HPDE6-E6E7 (cell line): ENCODE measurements around the gene RNU1-2.
"Not testable (repeated sequence)": the region's sequence is repeated elsewhere in the genome, so short reads cannot be mapped to it uniquely, and the experiment has no call there.

Source experiments
- DNase-seq: peaks from one replicate; pipeline ENCODE4 v3.0.0; 2011; ENCODE audit warnings: missing footprints; ENCODE audit errors: extremely low spot score

RNU1-2 gene

GRCh38 chr1:16895598-16896315 is at the start of gene RNU1-2:
Gene RNU1-2, plus strand, starts transcription at chr1:16895980.
- DNase-seq: peak; percentile 41

- DNase-seq: not testable (repeated sequence)
These were observed 39.6 kb upstream of the RNU1-2 start for GRCh38 chr1:16856201-16856600.

- DNase-seq: not testable (repeated sequence)
These were observed 36.4 kb upstream of the RNU1-2 start for GRCh38 chr1:16859167-16860041.

- not testable (repeated sequence) for DNase-seq
These were observed 35.7 kb upstream of the RNU1-2 start for GRCh38 chr1:16860048-16860447.

GRCh38 chr1:16861832-16862245 is 33.9 kb upstream of the RNU1-2 start:
- DNase-seq: not testable (repeated sequence)

- not testable (repeated sequence) for DNase-seq
These were observed 33.4 kb upstream of the RNU1-2 start for GRCh38 chr1:16862415-16862814.

- DNase-seq: not testable (repeated sequence)
These were observed 32.8 kb upstream of the RNU1-2 start for GRCh38 chr1:16863024-16863423.

GRCh38 chr1:16866926-16867707 is 28.7 kb upstream of the RNU1-2 start:
- DNase-seq: not testable (repeated sequence)

GRCh38 chr1:16868787-16869186 is 27.0 kb upstream of the RNU1-2 start:
- DNase-seq: not testable (repeated sequence)

GRCh38 chr1:16869996-16870395 is 25.8 kb upstream of the RNU1-2 start:
- DNase-seq: not testable (repeated sequence)

GRCh38 chr1:16871171-16871570 is 24.6 kb upstream of the RNU1-2 start:
- not testable (repeated sequence) for DNase-seq

- peak; percentile 67 for DNase-seq
These were observed 23.4 kb upstream of the RNU1-2 start for GRCh38 chr1:16872152-16873075.

- DNase-seq: not testable (repeated sequence)
These were observed 22.5 kb upstream of the RNU1-2 start for GRCh38 chr1:16873076-16873879.

GRCh38 chr1:16874968-16875765 is 20.6 kb upstream of the RNU1-2 start:
- not testable (repeated sequence) for DNase-seq

GRCh38 chr1:16881742-16882141 is 14.0 kb upstream of the RNU1-2 start:
- not testable (repeated sequence) for DNase-seq

- no peak for DNase-seq
These were observed 12.8 kb upstream of the RNU1-2 start for GRCh38 chr1:16882986-16883385.

GRCh38 chr1:16884487-16884886 is 11.3 kb upstream of the RNU1-2 start:
- not testable (repeated sequence) for DNase-seq

GRCh38 chr1:16886860-16887605 is 8.7 kb upstream of the RNU1-2 start:
- DNase-seq: no peak
